C1 segment of cervical spinal cord (tissue), 14 donors: ENCODE data around the gene NEK11.

Experiments used
- DNase-seq, 14 donors: peaks; one replicate each; lab custom pipeline; 2025; lab: John Stamatoyannopoulos, UW

Gene NEK11

GRCh38 chr3:131026321-131027151 lies at the start of gene NEK11, which contains the start of gene ASTE1:
NEK11 (plus strand) TSS chr3:131026877; CDS start chr3:131029709, 2,832 bp downstream.
ASTE1 (minus strand) TSS chr3:131026825; CDS start chr3:131025306, 1,519 bp downstream.
- peak; percentile 31 to 89 (median 84) for DNase-seq

- DNase-seq: no peak
These were observed 47.6 kb upstream of the NEK11 start for GRCh38 chr3:130979117-130979516.

GRCh38 chr3:130981469-130981868 lies 45.2 kb upstream of the NEK11 start:
- DNase-seq: no peak

- no peak for DNase-seq
These were observed 36.4 kb upstream of the NEK11 start for GRCh38 chr3:130990282-130990681.

GRCh38 chr3:130991126-130991525 lies 35.6 kb upstream of the NEK11 start:
- no peak for DNase-seq

GRCh38 chr3:130992344-130992743 lies 34.3 kb upstream of the NEK11 start:
- no peak for DNase-seq

GRCh38 chr3:130997289-130997688 lies 29.4 kb upstream of the NEK11 start:
- DNase-seq: no peak

- no peak for DNase-seq
These were observed 25.6 kb upstream of the NEK11 start for GRCh38 chr3:131001071-131001470.

- no peak for DNase-seq
These were observed 22.1 kb upstream of the NEK11 start for GRCh38 chr3:131004603-131005002.

GRCh38 chr3:131007256-131007655 lies 19.4 kb upstream of the NEK11 start:
- no peak for DNase-seq

- no peak for DNase-seq
These were observed 18.9 kb upstream of the NEK11 start for GRCh38 chr3:131007782-131008181.

GRCh38 chr3:131008326-131008725 lies 18.4 kb upstream of the NEK11 start:
- no peak for DNase-seq

GRCh38 chr3:131009698-131010097 lies 17.0 kb upstream of the NEK11 start:
- no peak for DNase-seq

GRCh38 chr3:131018970-131019369 lies 7.7 kb upstream of the NEK11 start:
- DNase-seq: no peak

GRCh38 chr3:131020122-131020693 lies 6.5 kb upstream of the NEK11 start:
- peak in 2 of 14 donors; percentile 2 to 5 for DNase-seq

GRCh38 chr3:131025539-131025938 lies 1.1 kb upstream of the NEK11 start:
- no peak for DNase-seq

- no peak for DNase-seq
These were observed 2.2 kb downstream of the NEK11 start for GRCh38 chr3:131028844-131029243.

GRCh38 chr3:131031660-131032059 lies 5.0 kb downstream of the NEK11 start:
- no peak for DNase-seq

GRCh38 chr3:131033480-131034080 lies 6.9 kb downstream of the NEK11 start:
- no peak for DNase-seq

- DNase-seq: no peak
These were observed 9.6 kb downstream of the NEK11 start for GRCh38 chr3:131036200-131036816.

GRCh38 chr3:131036986-131037385 lies 10.3 kb downstream of the NEK11 start:
- no peak for DNase-seq

GRCh38 chr3:131038326-131038725 lies 11.6 kb downstream of the NEK11 start:
- no peak for DNase-seq
